Ammon's horn (tissue), 1 donor: Measurements from ENCODE around the gene NCBP1.
"Not testable (repeated sequence)": the region's sequence is repeated elsewhere in the genome, so short reads cannot be mapped to it uniquely, and the experiment has no call there.

Experiments
- DNase-seq: peaks from one replicate; pipeline ENCODE4 v3.0.0-alpha.2; 2016; ENCODE audit warnings: low spot score

The NCBP1 gene, protein sequence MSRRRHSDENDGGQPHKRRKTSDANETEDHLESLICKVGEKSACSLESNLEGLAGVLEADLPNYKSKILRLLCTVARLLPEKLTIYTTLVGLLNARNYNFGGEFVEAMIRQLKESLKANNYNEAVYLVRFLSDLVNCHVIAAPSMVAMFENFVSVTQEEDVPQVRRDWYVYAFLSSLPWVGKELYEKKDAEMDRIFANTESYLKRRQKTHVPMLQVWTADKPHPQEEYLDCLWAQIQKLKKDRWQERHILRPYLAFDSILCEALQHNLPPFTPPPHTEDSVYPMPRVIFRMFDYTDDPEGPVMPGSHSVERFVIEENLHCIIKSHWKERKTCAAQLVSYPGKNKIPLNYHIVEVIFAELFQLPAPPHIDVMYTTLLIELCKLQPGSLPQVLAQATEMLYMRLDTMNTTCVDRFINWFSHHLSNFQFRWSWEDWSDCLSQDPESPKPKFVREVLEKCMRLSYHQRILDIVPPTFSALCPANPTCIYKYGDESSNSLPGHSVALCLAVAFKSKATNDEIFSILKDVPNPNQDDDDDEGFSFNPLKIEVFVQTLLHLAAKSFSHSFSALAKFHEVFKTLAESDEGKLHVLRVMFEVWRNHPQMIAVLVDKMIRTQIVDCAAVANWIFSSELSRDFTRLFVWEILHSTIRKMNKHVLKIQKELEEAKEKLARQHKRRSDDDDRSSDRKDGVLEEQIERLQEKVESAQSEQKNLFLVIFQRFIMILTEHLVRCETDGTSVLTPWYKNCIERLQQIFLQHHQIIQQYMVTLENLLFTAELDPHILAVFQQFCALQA

DNA sequence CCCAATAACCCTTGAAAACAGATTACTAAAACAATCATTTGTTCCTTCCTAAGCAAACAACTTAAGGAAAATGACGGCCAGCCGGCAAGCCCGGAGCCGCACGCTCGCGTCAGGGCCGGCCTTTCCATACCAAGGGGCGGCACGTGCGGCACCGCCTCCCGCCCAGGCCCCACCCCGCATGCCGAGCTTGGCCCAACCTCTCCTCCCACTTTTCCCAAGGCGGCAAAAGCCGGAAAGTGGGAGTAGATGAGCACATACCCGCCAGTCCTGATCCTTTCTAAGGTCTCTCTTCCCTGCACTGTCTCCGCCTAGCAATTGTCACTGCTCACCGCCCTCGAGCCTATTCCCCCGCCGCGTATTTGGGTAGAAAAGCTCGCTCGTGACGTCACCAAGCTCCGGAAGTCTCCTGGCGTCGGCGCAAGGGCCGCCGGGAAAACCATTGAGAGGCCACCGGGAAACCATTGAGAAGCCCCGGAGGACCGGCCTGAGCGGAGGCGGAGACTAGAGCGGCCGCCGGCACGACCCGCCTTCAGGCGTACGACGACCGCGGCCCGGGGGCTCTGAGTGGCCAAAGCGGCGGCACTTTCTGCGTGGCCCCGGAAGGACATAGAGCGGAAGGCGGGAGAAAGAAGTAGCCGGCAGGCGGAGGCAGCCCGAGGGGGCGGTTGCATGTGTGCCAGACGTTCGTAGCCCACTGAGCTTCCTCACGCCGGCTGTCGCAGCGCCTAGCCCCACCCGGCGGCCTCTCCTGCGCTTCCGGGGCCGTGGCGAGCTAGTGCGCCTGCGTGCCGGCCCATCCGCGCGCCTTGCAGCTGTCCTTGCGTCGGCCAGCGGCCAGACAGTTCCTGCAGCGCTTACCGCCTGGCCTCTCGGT is at the start of gene NCBP1, which contains the start of gene TSTD2:
Gene NCBP1 (plus strand): TSS at position 837 of the 874 bp plus-strand sequence. CDS start 61 bp downstream, outside the sequence.
Gene TSTD2 (minus strand): TSS at position 384 of the 874 bp plus-strand sequence. CDS start 5,806 bp downstream, outside the sequence.
- peak; percentile 98 for DNase-seq

DNA sequence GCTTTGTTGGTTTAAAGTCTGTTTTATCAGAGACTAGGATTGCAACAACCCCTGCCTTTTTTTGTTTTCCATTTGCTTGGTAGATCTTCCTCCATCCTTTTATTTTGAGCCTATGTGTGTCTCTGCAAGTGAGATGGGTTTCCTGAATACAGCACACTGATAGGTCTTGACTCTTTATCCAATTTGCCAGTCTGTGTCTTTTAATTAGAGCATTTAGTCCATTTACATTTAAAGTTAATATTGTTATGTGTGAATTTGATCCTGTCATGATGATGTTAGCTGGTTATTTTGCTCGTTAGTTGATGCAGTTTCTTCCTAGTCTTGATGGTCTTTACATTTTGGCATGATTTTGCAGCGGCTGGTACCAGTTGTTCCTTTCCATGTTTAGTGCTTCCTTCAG is 48.8 kb upstream of the NCBP1 start:
- not testable (repeated sequence) for DNase-seq

DNA sequence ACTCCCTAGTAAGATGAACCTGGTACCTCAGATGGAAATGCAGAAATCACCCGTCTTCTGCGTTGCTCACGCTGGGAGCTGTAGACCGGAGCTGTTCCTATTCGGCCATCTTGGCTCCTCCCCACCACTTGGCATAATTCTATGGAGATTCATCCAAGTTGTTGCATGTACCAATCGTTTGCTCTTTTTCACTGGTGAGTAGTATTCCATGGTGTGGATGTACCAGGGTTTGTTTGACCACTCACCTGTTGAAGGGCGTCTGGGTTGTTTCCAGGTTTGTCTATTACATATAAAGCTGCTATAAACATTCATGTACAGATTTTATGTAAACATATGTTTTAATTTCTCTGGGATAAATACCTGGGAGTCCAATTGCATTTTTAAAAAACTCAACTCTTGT is 46.7 kb upstream of the NCBP1 start:
- DNase-seq, result not testable (repeated sequence)

DNA sequence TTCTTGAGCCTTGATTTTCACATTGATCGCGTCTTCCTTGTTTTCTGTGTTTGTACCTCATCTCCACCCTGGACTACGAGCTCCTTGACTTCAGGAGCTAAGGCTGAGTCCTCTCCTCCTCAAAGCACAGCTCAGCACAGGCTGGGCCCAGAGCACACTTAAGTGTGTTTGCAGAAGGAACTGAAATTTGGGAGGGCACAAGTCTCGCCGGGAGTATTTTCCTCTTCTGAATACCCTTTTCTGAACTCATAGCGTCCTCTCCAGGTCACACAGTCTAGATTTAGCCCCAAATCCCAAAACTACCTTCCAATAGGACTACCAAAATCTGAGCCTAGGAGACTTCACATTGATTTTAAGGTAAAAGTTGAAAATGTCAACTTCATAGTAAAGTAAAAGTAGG is 42.1 kb upstream of the NCBP1 start:
- peak; percentile 48 for DNase-seq

DNA sequence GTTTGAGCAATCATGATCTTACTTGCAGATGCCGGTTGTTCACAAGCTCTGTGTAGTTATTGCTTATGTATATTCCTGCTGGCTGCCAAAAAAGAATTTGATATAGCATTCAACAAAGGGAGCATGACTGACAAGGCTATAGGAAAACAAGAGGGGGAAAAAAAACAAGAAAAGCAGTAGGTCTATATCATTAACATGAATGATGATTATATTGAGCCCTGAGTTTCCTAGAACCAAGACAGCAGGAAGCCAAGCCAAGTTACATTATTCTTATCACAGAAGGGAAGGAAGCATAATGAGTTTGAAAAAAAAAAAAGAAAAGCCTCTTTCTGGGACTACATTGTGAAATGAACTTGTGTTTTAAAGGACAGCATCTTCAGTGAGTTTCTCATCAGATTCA is 41.5 kb upstream of the NCBP1 start:
- no peak for DNase-seq

DNA sequence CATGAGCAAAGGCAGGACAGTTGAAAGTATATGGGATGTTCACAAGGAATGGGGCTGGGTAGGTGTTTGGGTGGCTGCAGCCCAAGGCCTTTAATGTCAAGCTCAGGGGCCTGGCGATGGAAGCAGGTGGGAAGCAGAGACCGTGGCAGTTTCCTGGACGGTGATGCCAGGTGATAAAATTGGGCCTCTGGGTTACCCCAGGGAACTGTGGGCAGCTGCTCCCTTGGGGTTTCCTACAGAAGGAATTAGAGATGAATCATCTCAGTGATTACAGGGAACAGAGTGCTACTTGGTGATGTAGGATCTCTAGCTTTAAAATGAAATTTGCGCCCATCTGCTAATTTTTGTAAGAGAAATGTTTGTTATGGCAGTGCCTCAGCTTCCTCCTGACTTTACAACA is 39.7 kb upstream of the NCBP1 start:
- DNase-seq, result no peak

DNA sequence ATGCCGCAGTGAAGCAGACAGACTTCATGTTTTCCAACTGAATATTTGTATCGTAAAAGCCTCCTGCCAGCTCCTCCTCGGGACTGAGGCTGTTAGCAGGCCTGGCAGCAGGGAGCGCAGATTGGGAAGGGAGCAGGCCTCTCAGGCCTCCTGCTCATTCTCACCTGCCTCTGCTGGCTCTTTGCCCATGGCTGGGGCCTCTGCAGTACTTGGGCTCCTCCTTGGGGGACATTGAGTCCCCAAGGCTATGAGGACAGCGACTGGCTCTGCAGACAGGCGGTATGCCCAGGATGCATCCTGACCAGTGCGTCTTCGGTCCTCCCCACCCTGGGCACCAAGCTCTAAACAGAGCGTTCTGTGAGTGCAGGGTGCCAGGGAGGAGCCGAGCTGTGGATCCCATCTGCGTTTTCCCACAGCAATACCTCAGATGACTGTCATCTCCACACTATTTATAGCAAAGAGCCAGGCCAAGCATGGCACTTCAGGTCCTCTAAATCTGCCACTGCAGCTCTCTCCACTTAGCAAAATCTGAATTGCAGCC is 39.2 kb upstream of the NCBP1 start:
- peak; percentile 40 for DNase-seq

DNA sequence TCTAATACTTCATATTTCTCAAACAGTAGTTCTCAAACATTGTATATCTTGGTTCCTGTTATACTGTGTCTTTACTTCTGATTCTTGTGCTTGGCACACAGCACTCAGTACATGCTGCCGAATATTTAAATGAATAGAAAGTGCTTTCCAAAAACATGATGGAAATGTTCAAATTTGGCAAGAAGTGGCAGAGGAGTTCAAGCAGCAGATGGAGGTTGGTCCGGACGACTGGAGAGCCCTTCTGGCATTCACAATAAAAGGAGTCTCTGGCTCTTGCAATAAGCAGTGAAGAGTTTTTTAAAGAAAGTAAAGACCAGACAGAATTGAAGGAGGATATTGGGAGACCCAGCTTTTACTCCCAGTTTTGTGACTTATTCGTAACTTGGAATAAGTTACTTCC is 36.7 kb upstream of the NCBP1 start:
- DNase-seq, result no peak

DNA sequence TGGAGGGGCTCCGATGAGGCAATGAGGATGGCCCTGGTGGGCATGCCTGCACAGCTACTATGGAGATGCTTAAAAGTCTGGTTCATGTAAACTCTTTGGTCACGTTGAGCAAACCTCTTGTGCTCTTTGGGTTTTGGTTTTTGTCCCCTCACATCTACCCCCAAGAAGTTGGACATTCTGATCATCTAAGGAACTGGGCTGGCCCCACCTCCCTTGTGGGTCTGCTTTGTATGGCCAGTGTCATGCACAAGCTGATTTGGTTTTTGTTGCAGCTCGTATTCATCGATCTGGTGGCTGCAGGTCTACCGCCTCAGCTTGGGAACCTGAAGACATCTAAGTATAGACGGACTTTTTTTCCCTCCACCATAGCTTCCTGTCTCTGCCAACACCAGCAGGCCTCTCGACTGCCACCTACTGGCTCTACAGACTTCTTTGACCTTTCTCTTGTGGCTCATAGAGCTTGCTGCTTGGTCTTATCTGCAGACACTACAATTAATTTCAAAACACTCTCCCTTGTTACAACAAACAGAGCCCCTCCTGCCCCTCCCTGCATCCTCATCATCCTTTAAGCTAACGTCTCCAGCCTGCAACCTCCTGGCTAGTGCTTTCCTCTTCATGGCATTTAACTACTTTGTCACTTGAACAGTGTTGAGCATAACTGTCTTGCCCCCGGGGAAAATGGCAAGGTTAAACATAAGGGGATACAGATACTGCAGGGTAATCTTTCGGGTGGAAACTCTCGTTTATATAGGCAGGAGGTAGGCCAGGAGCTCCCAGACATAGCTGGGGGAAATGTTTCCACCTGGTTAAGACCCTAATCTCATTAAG is 34.9 kb upstream of the NCBP1 start:
- DNase-seq, result peak; percentile 91

DNA sequence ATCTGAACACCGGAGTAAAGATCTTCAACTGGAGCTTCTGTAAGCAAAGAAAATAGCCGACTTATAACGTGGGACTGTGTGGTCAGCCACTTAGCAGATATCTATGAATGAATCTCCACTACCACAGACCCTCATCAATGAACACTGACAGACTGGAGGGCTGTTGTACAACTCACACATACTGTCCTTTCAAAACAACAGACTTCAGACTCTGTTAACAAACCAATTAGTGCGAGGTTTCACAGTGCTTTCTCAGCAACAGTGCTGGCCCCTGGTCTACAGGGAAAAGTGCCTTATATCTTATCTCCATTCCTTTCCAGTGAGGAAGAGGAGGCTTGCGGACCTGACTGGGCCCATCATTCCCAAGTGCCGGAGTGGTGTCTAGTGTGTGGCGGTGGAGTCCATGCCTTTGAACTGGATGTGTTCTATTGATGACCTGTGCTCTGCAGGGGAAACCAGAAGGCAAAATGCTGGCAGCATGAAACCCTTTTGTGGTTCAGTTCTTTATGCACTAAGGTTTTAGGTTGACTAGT is 34.2 kb upstream of the NCBP1 start:
- DNase-seq, result no peak

DNA sequence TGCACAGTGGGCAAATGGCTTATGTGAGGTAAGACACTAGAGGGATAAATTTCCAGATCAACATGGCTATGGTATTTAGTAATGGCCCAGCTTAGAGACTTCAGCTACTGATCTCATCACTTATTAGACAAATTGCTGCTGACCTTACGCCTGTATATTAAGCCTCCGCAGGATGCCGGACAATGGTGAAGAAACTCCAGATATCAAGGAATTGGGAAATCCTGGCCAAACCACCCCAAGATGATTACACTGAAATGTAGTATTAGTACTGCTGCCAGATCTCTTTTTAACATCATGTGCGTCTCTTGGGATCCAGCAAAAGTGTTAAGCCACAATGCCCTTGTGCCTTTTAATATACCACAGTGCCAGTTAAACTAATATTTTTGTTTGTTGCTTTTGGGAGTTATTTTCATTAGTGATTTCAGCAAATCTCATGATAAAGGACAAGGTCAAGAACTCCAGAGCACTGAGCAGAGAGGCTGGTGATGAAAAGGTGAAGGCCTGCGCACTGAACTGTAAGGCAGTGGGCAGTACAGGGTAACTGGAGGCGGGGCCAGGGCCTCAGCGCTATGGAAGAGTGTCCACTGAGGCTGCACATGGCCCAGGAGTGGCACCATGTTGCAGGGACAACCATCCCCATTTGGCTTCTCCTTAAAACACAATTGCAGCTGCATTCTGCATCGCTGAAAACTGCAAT is 32.9 kb upstream of the NCBP1 start:
- DNase-seq, result no peak

DNA sequence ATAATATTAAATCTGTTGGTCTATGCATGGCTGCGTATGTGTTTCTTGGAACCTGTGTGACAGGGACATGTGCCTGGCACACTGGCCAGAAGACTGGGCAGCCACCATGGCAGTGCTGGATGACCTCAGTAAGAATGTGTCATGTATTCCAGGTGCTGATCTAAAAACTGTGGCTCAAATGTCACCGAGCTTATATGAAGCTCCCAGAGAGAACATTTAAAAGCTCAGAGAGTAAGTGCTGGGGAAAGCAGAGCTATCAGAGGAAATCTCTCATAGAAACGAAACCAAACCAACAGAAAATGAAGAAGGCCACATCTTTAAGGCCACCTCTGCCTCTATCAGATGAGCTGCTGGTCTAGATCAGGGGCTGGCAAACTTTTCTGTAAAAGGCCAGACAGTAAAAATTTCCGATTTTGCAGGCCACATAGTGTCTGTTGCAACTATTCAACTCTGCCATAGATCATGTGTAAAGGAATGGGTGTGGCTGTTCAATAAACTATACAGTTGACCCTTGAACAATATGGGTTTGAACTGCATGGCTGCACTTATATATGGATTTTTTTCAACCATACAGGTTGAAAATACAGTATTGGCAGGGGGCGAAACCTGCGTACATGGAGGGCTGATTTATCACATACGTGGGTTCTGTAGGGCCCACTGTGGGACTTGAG is 32.3 kb upstream of the NCBP1 start:
- no peak for DNase-seq

DNA sequence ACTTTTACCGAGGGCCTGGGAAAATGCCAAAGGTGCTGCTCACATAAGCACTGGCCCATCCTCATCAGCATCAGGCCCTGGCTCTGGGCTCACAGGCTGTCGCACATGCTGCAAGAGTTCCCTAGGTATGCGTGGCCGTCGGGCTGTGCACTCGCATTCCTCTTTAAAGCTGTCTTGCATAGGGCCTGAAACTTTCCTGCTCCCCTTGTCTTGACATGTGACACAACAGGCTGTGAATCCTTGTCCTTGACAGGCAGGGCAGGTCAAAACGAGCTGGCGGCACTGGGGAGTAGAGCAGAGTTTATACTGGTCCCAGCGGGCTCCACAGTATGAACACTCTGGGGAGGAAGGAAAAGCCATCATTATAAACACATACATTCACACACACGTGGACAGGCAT is 31.2 kb upstream of the NCBP1 start:
- no peak for DNase-seq

DNA sequence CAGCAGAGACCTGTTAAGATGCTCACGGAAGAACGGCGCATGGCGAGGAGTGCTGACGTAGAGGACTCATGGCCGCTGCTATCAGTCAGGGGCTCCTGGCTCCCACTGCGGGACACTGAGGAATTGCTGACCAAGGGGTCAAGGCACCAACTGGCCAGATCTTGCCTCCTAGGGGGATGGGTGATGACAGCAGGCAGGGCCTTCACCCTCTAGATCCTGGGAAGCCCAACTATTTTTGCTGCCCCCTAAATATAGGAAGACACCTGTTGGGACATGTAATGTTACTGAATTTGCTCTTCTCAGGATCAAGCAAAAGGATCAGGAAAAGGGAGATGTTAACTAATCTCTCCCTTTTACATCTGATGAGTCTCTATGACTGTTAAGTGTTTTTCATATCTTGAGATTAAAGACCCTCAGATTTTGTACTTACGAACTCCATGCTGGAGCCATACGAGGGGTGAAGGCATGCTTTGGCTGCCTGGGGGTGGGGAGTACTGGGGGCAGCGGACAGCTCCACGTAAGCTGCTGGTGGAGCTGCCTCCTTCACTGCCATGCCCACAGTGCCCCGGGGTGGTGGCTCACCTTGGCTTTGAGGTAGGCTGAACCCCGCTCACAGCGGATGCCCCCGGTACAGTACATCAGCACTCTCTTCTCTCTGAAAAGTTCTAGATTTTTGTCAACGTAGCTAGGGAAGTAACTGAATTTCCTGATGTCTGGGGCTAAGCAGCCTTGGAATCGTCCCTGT is 28.5 kb upstream of the NCBP1 start:
- no peak for DNase-seq

DNA sequence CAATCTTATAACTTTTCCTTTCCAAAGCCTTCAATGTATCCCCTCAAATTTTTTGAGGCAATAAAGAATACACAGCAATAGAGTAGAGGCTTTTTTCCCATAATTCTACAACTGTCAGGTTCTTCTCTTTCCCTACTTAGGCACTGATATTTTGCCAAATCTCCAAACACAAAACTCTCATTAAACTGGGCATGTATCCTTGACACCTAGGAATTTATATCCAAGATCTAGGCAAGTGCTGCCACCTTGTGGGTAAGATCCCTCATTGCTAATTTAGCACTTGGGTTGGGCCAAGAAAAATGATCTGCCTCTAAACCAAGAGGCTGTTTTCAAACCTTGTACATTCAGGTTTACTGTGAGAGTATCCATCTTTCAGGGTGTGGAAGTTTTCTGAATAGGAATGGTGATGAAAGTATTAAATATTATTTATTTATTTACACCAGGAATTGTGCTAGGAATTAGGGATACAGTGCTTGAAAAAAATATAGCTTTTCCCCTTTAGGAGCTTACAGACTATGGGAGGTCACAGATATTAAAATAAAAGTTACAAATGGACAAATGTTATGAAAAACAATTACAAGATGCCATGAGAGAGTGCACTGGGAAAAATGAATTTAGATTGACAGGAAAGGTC is 18.1 kb upstream of the NCBP1 start:
- peak; percentile 85 for DNase-seq

DNA sequence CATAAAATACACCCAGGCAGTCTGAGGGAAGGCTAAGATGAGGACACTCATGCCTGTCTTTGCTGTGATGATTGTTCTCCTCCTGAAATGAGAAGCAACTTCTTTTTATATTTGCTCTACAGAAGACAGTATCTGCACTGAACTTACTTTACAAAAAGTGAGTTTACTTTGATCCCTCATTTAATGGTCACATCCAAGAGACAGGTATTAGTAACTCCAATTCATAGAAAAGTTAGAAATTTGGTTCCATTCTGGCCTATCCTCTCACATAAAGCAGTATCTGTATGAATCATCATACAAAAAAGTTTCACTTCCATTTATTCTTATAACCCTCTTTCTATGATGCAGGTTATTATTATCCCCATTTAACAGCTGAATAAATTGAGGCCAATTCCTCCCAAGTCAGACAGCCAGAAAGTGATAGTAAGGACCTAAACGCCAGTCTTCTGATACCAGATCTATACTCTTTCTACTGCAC is 15.6 kb upstream of the NCBP1 start:
- no peak for DNase-seq

DNA sequence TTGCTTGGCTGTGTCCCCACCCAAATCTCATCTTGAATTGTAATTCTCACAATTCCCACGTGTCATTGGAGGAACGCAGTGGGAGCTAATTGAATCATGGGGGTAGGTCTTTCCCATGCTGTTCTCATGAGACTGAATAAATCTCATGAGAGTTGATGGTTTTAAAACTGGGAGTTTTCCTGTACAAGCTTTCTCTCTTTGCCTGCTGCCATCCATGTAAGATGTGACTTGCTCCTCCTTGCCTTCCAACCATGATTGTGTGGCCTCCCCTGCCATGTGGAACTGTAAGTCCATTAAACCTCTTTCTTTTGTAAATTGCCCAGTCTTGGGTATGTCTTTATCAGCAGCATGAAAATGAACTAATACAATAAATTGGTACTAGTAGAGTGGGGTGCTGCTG is 13.6 kb upstream of the NCBP1 start:
- DNase-seq, result not testable (repeated sequence)

DNA sequence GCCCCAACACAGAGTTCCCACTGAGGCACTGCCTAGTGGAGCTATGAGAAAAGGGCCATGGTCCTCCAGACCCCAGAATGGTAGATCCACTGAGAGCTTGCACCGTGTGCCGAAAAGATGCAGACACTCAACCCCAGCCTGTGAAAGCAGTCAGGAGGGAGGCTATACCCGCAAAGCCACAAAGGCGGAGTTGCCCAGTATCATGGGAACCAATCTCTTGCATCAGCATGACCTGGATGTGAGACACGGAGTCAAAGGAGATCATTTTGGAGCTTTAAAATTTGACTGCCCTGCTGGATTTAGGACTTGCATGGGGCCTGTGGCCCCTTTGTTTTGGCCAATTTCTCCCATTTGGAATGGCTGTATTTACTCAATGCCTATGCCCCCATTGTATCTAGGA is 11.1 kb upstream of the NCBP1 start:
- not testable (repeated sequence) for DNase-seq
